ENCODE data around the gene C10orf67. TPM values are rescaled to one million over a fixed set of nuclear protein-coding genes. Genes with fewer than 3 reads are reported as not detected.

Gene C10orf67
- total and polyA plus RNA-seq, 9 of the 15 experiments (the other 6 are each of a cell fraction or from before 2014, with no cell fraction given) = not detected

DNA sequence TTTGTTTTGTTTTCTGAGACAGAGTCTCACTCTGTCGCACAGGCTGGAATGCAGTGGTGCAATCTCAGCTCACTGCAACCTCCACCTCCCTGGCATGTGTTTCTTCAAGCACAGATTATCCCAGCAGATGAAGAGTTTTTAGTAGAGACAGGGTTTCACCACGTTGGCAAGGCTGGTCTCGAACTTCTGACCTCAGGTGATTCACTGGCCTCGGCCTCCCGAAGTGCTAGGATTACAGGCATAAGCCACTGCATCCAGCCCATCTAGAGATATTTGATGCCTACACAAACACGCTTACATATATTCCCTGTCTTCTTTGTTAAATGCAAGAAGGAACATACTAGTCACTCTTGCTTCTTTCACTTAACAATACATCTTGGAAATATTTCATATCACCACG is 158.4 kb downstream of the C10orf67 start (continued):
- TF ChIP-seq POLR2A (conservative IDR thresholded peaks at IDR 0.05) = no peak

DNA sequence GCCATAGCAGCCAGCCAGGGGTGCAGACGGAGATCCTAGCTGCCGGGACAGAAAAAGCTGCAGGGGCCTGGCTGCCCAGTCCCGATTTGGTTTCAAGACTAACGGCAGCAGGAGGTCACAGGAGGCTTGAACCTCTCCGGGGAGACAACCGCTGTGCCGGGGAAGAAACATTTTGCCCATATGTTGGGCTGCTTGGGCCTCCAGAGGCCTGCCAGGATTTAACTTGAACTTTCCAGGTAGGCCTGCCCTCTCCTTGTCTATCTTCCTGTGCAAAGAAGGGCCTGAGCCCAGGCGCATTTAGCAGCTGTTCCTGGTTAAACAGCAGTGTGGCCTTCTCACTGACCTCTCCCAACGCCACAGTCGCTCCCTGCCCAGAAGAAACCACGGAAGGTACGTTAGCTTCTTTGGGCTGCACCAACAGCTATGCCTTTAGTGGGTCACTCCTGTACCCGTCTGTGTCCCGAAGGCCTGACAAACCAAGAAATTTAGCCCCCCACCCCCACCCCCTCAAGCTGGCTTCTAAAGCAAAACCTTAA is 169.6 kb downstream of the C10orf67 start:
- 3% methylated on average over 14 of the region's 14 CpGs for WGBS (ENCODE audit: insufficient coverage, low coverage, missing lambda C conversion rate)
- peaks cover 0 to 22% of the 10 kb centered on the region in 2 experiments; a peak in 2 of 5 replicates for H3K4me1 ChIP-seq (replicated peaks in 1 of 2; ENCODE audit: control insufficient read depth in 2 of 2, insufficient read depth in 2 of 2, low read length in 2 of 2)
- BruUV-seq (replicated peaks) = no TSS peak
- ChIA-PET POLR2A (no interaction called here), CTCF (ENCODE audit: low intra/inter-chr PET ratio) (no interaction called here)
- peaks cover 2 to 31% of the 10 kb centered on the region in 2 experiments for H3K27me3 ChIP-seq (ENCODE audit: control insufficient read depth in 2 of 2, insufficient read depth in 2 of 2, low read length in 2 of 2)
- TF ChIP-seq NCOA4 (IDR thresholded peaks at IDR 0.05; ENCODE audit: partially characterized antibody) (no peak), LARP7 (IDR thresholded peaks at IDR 0.05) (no peak), ETV1 (tag; conservative IDR thresholded peaks at IDR 0.05; ENCODE audit: low read depth) (no peak), ZNF316 (IDR thresholded peaks at IDR 0.05) (no peak), TSC22D4 (tag; IDR thresholded peaks at IDR 0.05) (no peak), ZNF354B (CRISPR knock-in tag; IDR thresholded peaks at IDR 0.05) (no peak)
- TF ChIP-seq, protein P1, sequence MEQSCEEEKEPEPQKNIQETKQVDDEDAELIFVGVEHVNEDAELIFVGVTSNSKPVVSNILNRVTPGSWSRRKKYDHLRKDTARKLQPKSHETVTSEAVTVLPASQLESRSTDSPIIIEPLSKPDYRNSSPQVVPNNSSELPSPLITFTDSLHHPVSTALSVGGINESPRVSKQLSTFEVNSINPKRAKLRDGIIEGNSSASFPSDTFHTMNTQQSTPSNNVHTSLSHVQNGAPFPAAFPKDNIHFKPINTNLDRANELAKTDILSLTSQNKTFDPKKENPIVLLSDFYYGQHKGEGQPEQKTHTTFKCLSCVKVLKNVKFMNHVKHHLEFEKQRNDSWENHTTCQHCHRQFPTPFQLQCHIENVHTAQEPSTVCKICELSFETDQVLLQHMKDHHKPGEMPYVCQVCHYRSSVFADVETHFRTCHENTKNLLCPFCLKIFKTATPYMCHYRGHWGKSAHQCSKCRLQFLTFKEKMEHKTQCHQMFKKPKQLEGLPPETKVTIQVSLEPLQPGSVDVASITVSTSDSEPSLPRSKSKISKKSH (CRISPR knock-in tag; IDR thresholded peaks at IDR 0.05) = no peak
- TF ChIP-seq, protein P2, sequence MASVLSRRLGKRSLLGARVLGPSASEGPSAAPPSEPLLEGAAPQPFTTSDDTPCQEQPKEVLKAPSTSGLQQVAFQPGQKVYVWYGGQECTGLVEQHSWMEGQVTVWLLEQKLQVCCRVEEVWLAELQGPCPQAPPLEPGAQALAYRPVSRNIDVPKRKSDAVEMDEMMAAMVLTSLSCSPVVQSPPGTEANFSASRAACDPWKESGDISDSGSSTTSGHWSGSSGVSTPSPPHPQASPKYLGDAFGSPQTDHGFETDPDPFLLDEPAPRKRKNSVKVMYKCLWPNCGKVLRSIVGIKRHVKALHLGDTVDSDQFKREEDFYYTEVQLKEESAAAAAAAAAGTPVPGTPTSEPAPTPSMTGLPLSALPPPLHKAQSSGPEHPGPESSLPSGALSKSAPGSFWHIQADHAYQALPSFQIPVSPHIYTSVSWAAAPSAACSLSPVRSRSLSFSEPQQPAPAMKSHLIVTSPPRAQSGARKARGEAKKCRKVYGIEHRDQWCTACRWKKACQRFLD (CRISPR knock-in tag; IDR thresholded peaks at IDR 0.05) = no peak
- TF ChIP-seq, protein P3, sequence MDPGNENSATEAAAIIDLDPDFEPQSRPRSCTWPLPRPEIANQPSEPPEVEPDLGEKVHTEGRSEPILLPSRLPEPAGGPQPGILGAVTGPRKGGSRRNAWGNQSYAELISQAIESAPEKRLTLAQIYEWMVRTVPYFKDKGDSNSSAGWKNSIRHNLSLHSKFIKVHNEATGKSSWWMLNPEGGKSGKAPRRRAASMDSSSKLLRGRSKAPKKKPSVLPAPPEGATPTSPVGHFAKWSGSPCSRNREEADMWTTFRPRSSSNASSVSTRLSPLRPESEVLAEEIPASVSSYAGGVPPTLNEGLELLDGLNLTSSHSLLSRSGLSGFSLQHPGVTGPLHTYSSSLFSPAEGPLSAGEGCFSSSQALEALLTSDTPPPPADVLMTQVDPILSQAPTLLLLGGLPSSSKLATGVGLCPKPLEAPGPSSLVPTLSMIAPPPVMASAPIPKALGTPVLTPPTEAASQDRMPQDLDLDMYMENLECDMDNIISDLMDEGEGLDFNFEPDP (CRISPR knock-in tag; IDR thresholded peaks at IDR 0.05) = no peak
- TF ChIP-seq, protein P4, sequence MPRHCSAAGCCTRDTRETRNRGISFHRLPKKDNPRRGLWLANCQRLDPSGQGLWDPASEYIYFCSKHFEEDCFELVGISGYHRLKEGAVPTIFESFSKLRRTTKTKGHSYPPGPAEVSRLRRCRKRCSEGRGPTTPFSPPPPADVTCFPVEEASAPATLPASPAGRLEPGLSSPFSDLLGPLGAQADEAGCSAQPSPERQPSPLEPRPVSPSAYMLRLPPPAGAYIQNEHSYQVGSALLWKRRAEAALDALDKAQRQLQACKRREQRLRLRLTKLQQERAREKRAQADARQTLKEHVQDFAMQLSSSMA (CRISPR knock-in tag; IDR thresholded peaks at IDR 0.05) = no peak
- H3K27ac ChIP-seq (ENCODE audit: extremely low read depth, low read depth, low read length) = no peak overlapping the region
- intact Hi-C loops (cut with micrococcal nuclease) (no loop called here), in situ Hi-C loops (cut with MboI) (loop anchor here (25.0 kb wide), 1 partner anchor 1337 kb away; no protein-coding TSS in a partner anchor)
- no peaks in the 10 kb centered on the region for H3K79me2 ChIP-seq (ENCODE audit: control insufficient read depth, insufficient read depth, low read length)
- peaks cover 4% of the 10 kb centered on the region; the same call in 1 of the 2 replicates for H4K20me1 ChIP-seq (replicated peaks; ENCODE audit: control insufficient read depth, insufficient read depth, low read length)
- no peak overlapping the region for H2AFZ ChIP-seq (ENCODE audit: low read depth, low read length)
- no peak for FAIRE-seq
- H3K9ac ChIP-seq (ENCODE audit: insufficient read depth in 1 of 2, low read depth in 2 of 2, low read length in 2 of 2) = no peak overlapping the region
- no peak overlapping the region for H3K4me2 ChIP-seq (ENCODE audit: insufficient read depth, low read length)
- no peaks in the 10 kb centered on the region for H3K9me1 ChIP-seq (ENCODE audit: control insufficient read depth, insufficient read depth, low read length)
- ATAC-seq = no peak
- DNase-seq (ENCODE audit: extremely low read depth in 1 of 4, low spot score in 3 of 4) = no peak
- H3K36me3 ChIP-seq (ENCODE audit: control insufficient read depth, insufficient read depth, low read length) = no peaks in the 10 kb centered on the region
- H3K9me3 ChIP-seq (replicated peaks; ENCODE audit: control insufficient read depth, insufficient read depth, low read depth, low read length) = no peaks in the 10 kb centered on the region
- no peak overlapping the region for H3K4me3 ChIP-seq

All from K562 (cell line).